ENCODE data around the gene LRP1B.

Gene LRP1B

GRCh38 chr2:140641163-140641562 is 1489.7 kb downstream of the LRP1B start:
- DNase-seq = no peak

- DNase-seq = no peak
These were observed 1491.2 kb downstream of the LRP1B start for GRCh38 chr2:140639628-140640027.

GRCh38 chr2:140630557-140630956 is 1500.3 kb downstream of the LRP1B start:
- no peak for DNase-seq

GRCh38 chr2:140627885-140628284 is 1502.9 kb downstream of the LRP1B start:
- DNase-seq = no peak

GRCh38 chr2:140627136-140627535 is 1503.7 kb downstream of the LRP1B start:
- no peak for DNase-seq

- DNase-seq = no peak
These were observed 1506.6 kb downstream of the LRP1B start for GRCh38 chr2:140624200-140624599.

GRCh38 chr2:140621583-140622362 is 1509.0 kb downstream of the LRP1B start:
- no peak for DNase-seq

GRCh38 chr2:140604788-140605187 is 1526.0 kb downstream of the LRP1B start:
- DNase-seq = no peak

GRCh38 chr2:140604096-140604495 is 1526.7 kb downstream of the LRP1B start:
- no peak for DNase-seq

- no peak for DNase-seq
These were observed 1527.4 kb downstream of the LRP1B start for GRCh38 chr2:140603416-140603815.

GRCh38 chr2:140601801-140602200 is 1529.0 kb downstream of the LRP1B start:
- no peak for DNase-seq

GRCh38 chr2:140601342-140601741 is 1529.5 kb downstream of the LRP1B start:
- DNase-seq = no peak

GRCh38 chr2:140600116-140600515 is 1530.7 kb downstream of the LRP1B start:
- no peak for DNase-seq

- no peak for DNase-seq
These were observed 1533.0 kb downstream of the LRP1B start for GRCh38 chr2:140597836-140598235.

- DNase-seq = no peak
These were observed 1533.6 kb downstream of the LRP1B start for GRCh38 chr2:140597205-140597604.

GRCh38 chr2:140596447-140596846 is 1534.4 kb downstream of the LRP1B start:
- DNase-seq = no peak

- DNase-seq = no peak
These were observed 1535.7 kb downstream of the LRP1B start for GRCh38 chr2:140595107-140595506.

GRCh38 chr2:140593132-140593531 is 1537.7 kb downstream of the LRP1B start:
- DNase-seq = no peak

- DNase-seq = no peak
These were observed 1541.1 kb downstream of the LRP1B start for GRCh38 chr2:140589696-140590095.

- DNase-seq = no peak
These were observed 1541.5 kb downstream of the LRP1B start for GRCh38 chr2:140589273-140589672.

- DNase-seq = no peak
These were observed 1544.4 kb downstream of the LRP1B start for GRCh38 chr2:140586379-140586778.

GRCh38 chr2:140585016-140585415 is 1545.8 kb downstream of the LRP1B start:
- no peak for DNase-seq

- DNase-seq = no peak
These were observed 1546.3 kb downstream of the LRP1B start for GRCh38 chr2:140584471-140584870.

- DNase-seq = no peak
These were observed 1550.2 kb downstream of the LRP1B start for GRCh38 chr2:140580532-140581151.

GRCh38 chr2:140577453-140577852 is 1553.4 kb downstream of the LRP1B start:
- no peak for DNase-seq

All from NCI-H2107 (cell line).